ENCODE measurements around the gene EVA1A.

EVA1A gene

GRCh38 chr2:75505012-75505411, 55.7 kb downstream of the EVA1A start:
- Histone ChIP-seq H3K9ac (ENCODE audit: low read length) (no peak overlapping the region), H3K79me1 (ENCODE audit: low read length) (peaks cover 2% of the 10 kb centered on the region), H2AFZ (ENCODE audit: insufficient read depth, low read length, poor library complexity) (no peak overlapping the region), H3K4me1 (ENCODE audit: control insufficient read depth in 1 of 2, insufficient read depth in 2 of 2, low read length in 2 of 2) (peaks cover 0 to 2% of the 10 kb centered on the region in 2 experiments), H3K4me3 (ENCODE audit: low read depth, low read length) (no peak overlapping the region), H3K18ac (ENCODE audit: low read length) (no peak overlapping the region), H2BK120ac (ENCODE audit: insufficient read depth, low read length, poor library complexity) (no peak overlapping the region), H3K9me3 (ENCODE audit: insufficient read depth, low read depth, low read length) (peaks cover 1% of the 10 kb centered on the region), H3K23ac (ENCODE audit: low read length) (no peak overlapping the region), H3K4me2 (ENCODE audit: low read length) (no peak overlapping the region), H3K27ac (ENCODE audit: low read depth, low read length) (no peak overlapping the region), H3K27me3 (ENCODE audit: insufficient read depth, low read length) (no peaks in the 10 kb centered on the region), H3K4ac (ENCODE audit: low read depth, low read length) (no peak overlapping the region), H2BK12ac (ENCODE audit: low read length) (no peak overlapping the region), H4K8ac (ENCODE audit: low read depth, low read length) (no peak overlapping the region), H4K91ac (ENCODE audit: low read depth, low read length) (no peak overlapping the region), H3K14ac (ENCODE audit: low read length) (no peak overlapping the region), H3K79me2 (ENCODE audit: control insufficient read depth, insufficient read depth, low read length, poor library complexity) (no peaks in the 10 kb centered on the region), H2AK5ac (ENCODE audit: low read length) (no peak overlapping the region), H2BK5ac (ENCODE audit: low read depth, low read length, poor library complexity) (no peak overlapping the region), H4K12ac (ENCODE audit: low read depth, low read length) (no peak overlapping the region), H3K36me3 (ENCODE audit: control insufficient read depth in 1 of 2, insufficient read depth in 2 of 2, low read length in 2 of 2) (peaks cover 3% of the 10 kb centered on the region in 2 experiments)
- DNase-seq, result no peak
- WGBS (ENCODE audit: extremely low coverage, insufficient coverage, insufficient read length), result no CpG with 5 or more reads among the region's 5 CpGs

- Histone ChIP-seq H2BK5ac (ENCODE audit: low read depth, low read length, poor library complexity) (peak overlapping the region; percentile 76), H3K9ac (ENCODE audit: low read length) (no peak overlapping the region), H2BK120ac (ENCODE audit: insufficient read depth, low read length, poor library complexity) (peak overlapping the region; percentile 49), H3K14ac (ENCODE audit: low read length) (no peak overlapping the region), H3K27me3 (ENCODE audit: insufficient read depth, low read length) (no peaks in the 10 kb centered on the region), H3K27ac (ENCODE audit: low read depth, low read length) (peak overlapping the region; percentile 80), H3K23ac (ENCODE audit: low read length) (no peak overlapping the region), H3K4me2 (ENCODE audit: low read length) (no peak overlapping the region), H3K4me1 (ENCODE audit: control insufficient read depth in 1 of 2, insufficient read depth in 2 of 2, low read length in 2 of 2) (peaks cover 0 to 6% of the 10 kb centered on the region in 2 experiments), H2BK12ac (ENCODE audit: low read length) (peak overlapping the region; percentile 59), H3K18ac (ENCODE audit: low read length) (no peak overlapping the region), H3K79me2 (ENCODE audit: control insufficient read depth, insufficient read depth, low read length, poor library complexity) (no peaks in the 10 kb centered on the region), H2AK5ac (ENCODE audit: low read length) (no peak overlapping the region), H4K12ac (ENCODE audit: low read depth, low read length) (no peak overlapping the region), H2AFZ (ENCODE audit: insufficient read depth, low read length, poor library complexity) (no peak overlapping the region), H3K36me3 (ENCODE audit: control insufficient read depth in 1 of 2, insufficient read depth in 2 of 2, low read length in 2 of 2) (peaks cover 3% of the 10 kb centered on the region in 2 experiments), H4K91ac (ENCODE audit: low read depth, low read length) (no peak overlapping the region), H3K79me1 (ENCODE audit: low read length) (peaks cover 2% of the 10 kb centered on the region), H3K4me3 (ENCODE audit: low read depth, low read length) (no peak overlapping the region), H4K8ac (ENCODE audit: low read depth, low read length) (peak overlapping the region; percentile 56), H3K9me3 (ENCODE audit: insufficient read depth, low read depth, low read length) (peaks cover 1% of the 10 kb centered on the region), H3K4ac (ENCODE audit: low read depth, low read length) (no peak overlapping the region)
- peak; percentile 79 to 82 for DNase-seq
- WGBS (ENCODE audit: extremely low coverage, insufficient coverage, insufficient read length), result no CpG with 5 or more reads among the region's 2 CpGs
Observed at GRCh38 chr2:75503048-75503607, 57.6 kb downstream of the EVA1A start.

- H3K9me3 ChIP-seq (ENCODE audit: insufficient read depth, low read depth, low read length), result peaks cover 1% of the 10 kb centered on the region
- no peak overlapping the region for H3K23ac ChIP-seq (ENCODE audit: low read length)
- no peak overlapping the region for H3K4me2 ChIP-seq (ENCODE audit: low read length)
- no peak overlapping the region for H3K18ac ChIP-seq (ENCODE audit: low read length)
- no peak overlapping the region for H4K12ac ChIP-seq (ENCODE audit: low read depth, low read length)
- no peak overlapping the region for H2BK5ac ChIP-seq (ENCODE audit: low read depth, low read length, poor library complexity)
- H3K79me2 ChIP-seq (ENCODE audit: control insufficient read depth, insufficient read depth, low read length, poor library complexity), result no peaks in the 10 kb centered on the region
- 100% methylated on average over 1 of the region's 2 CpGs for WGBS (ENCODE audit: extremely low coverage, insufficient coverage, insufficient read length)
- H3K9ac ChIP-seq (ENCODE audit: low read length), result no peak overlapping the region
- DNase-seq, result no peak
- no peak overlapping the region for H2AFZ ChIP-seq (ENCODE audit: insufficient read depth, low read length, poor library complexity)
- no peak overlapping the region for H4K8ac ChIP-seq (ENCODE audit: low read depth, low read length)
- H3K36me3 ChIP-seq (ENCODE audit: control insufficient read depth in 1 of 2, insufficient read depth in 2 of 2, low read length in 2 of 2), result peaks cover 0 to 3% of the 10 kb centered on the region in 2 experiments
- peaks cover 0 to 6% of the 10 kb centered on the region in 2 experiments for H3K4me1 ChIP-seq (ENCODE audit: control insufficient read depth in 1 of 2, insufficient read depth in 2 of 2, low read length in 2 of 2)
- no peaks in the 10 kb centered on the region for H3K27me3 ChIP-seq (ENCODE audit: insufficient read depth, low read length)
- no peak overlapping the region for H2AK5ac ChIP-seq (ENCODE audit: low read length)
- H3K4me3 ChIP-seq (ENCODE audit: low read depth, low read length), result no peak overlapping the region
- H2BK12ac ChIP-seq (ENCODE audit: low read length), result no peak overlapping the region
- no peak overlapping the region for H3K27ac ChIP-seq (ENCODE audit: low read depth, low read length)
- H3K14ac ChIP-seq (ENCODE audit: low read length), result no peak overlapping the region
- no peak overlapping the region for H2BK120ac ChIP-seq (ENCODE audit: insufficient read depth, low read length, poor library complexity)
- H4K91ac ChIP-seq (ENCODE audit: low read depth, low read length), result no peak overlapping the region
- peaks cover 2% of the 10 kb centered on the region for H3K79me1 ChIP-seq (ENCODE audit: low read length)
- H3K4ac ChIP-seq (ENCODE audit: low read depth, low read length), result no peak overlapping the region
Observed at GRCh38 chr2:75500633-75501032, 60.1 kb downstream of the EVA1A start.

- Histone ChIP-seq H2BK12ac (ENCODE audit: low read length) (peak overlapping the region; percentile 37), H3K4me1 (ENCODE audit: control insufficient read depth in 1 of 2, insufficient read depth in 2 of 2, low read length in 2 of 2) (peaks cover 0 to 6% of the 10 kb centered on the region in 2 experiments), H3K9ac (ENCODE audit: low read length) (no peak overlapping the region), H3K9me3 (ENCODE audit: insufficient read depth, low read depth, low read length) (no peaks in the 10 kb centered on the region), H3K14ac (ENCODE audit: low read length) (no peak overlapping the region), H3K27ac (ENCODE audit: low read depth, low read length) (no peak overlapping the region), H3K79me2 (ENCODE audit: control insufficient read depth, insufficient read depth, low read length, poor library complexity) (no peaks in the 10 kb centered on the region), H2AK5ac (ENCODE audit: low read length) (no peak overlapping the region), H3K79me1 (ENCODE audit: low read length) (peaks cover 2% of the 10 kb centered on the region), H3K4ac (ENCODE audit: low read depth, low read length) (no peak overlapping the region), H3K23ac (ENCODE audit: low read length) (no peak overlapping the region), H3K4me3 (ENCODE audit: low read depth, low read length) (no peak overlapping the region), H2BK120ac (ENCODE audit: insufficient read depth, low read length, poor library complexity) (no peak overlapping the region), H4K8ac (ENCODE audit: low read depth, low read length) (no peak overlapping the region), H2AFZ (ENCODE audit: insufficient read depth, low read length, poor library complexity) (no peak overlapping the region), H3K18ac (ENCODE audit: low read length) (no peak overlapping the region), H4K12ac (ENCODE audit: low read depth, low read length) (no peak overlapping the region), H3K36me3 (ENCODE audit: control insufficient read depth in 1 of 2, insufficient read depth in 2 of 2, low read length in 2 of 2) (no peaks in the 10 kb centered on the region), H3K27me3 (ENCODE audit: insufficient read depth, low read length) (no peaks in the 10 kb centered on the region), H2BK5ac (ENCODE audit: low read depth, low read length, poor library complexity) (no peak overlapping the region), H3K4me2 (ENCODE audit: low read length) (no peak overlapping the region), H4K91ac (ENCODE audit: low read depth, low read length) (no peak overlapping the region)
- WGBS (ENCODE audit: extremely low coverage, insufficient coverage, insufficient read length), result no CpG with 5 or more reads among the region's 4 CpGs
- no peak for DNase-seq
Observed at GRCh38 chr2:75499534-75499933, 61.2 kb downstream of the EVA1A start.
